HepG2 (cell line): ENCODE measurements around the gene SLC16A7. TPM values are rescaled to one million over a fixed set of nuclear protein-coding genes. Genes with fewer than 3 reads are reported as not detected.

ENCODE experiments used
- ATAC-seq: fragments of 200-7000 bp; cut with Tn5 transposase; 3 replicates; pipeline ENCODE4 v1.9.1; 2020; ENCODE audit warnings: mild to moderate bottlenecking, moderate library complexity
- BruUV-seq: library from RNA; stranded (reverse); fragments of 400-500 nt; replicated peaks from 2 replicates; lab custom pipeline; 2021; lab: Mats Ljungman, UMichigan
- CTCF ChIA-PET: fragments of 300-600 bp; formaldehyde crosslinking; extraction: SDS; loops from one replicate; lab custom pipeline; 2021; ENCODE audit warnings: low total read pairs, inconsistent platforms, low intra/inter-chr PET ratio; lab: Yijun Ruan, JAX
- POLR2A ChIA-PET: fragments of 350-600 bp; sonication (Branson Sonifier 250); formaldehyde crosslinking; loops from one replicate; lab custom pipeline; 2020; ENCODE audit warnings: antibody characterized with exemption, inconsistent platforms; lab: Yijun Ruan, JAX
- DNase-seq: peaks from one replicate; pipeline ENCODE4 v3.0.0-alpha.2; 2015; ENCODE audit warnings: low spot score
- FAIRE-seq: peaks from 3 replicates; lab custom pipeline; 2011; peaks lifted over from hg19 to GRCh38; lab: Jason Lieb, UNC
- H2AFZ ChIP-seq: one replicate; pipeline ENCODE4 v1.6.1; 2011; ENCODE audit warnings: low read length, inconsistent platforms
- H3K27ac ChIP-seq: fragments of 300-600 bp; 3 replicates; pipeline ENCODE4 v1.8.0; 2011; ENCODE audit warnings: mixed run types, mild to moderate bottlenecking, mixed read lengths, low read length, inconsistent platforms; ENCODE audit not compliant: insufficient read depth; ENCODE audit errors: extremely low read length
- H3K27me3 ChIP-seq, 2 experiments: fragments of 200-600 bp in 1 of 2; 2 replicates in 1 of 2; 3 replicates in 1 of 2; pipeline versions ENCODE4 v1.6.0 to v1.8.0; 2011; ENCODE audit warnings: low read length in 2 of 2, mild to moderate bottlenecking in 2 of 2, moderate library complexity in 2 of 2, inconsistent platforms in 1 of 2; ENCODE audit not compliant: insufficient read depth in 2 of 2, control insufficient read depth in 1 of 2
- H3K36me3 ChIP-seq, 2 experiments: fragments of 200-600 bp in 1 of 2; replicated peaks in 1 of 2; 2 replicates in 1 of 2; 3 replicates in 1 of 2; pipeline versions ENCODE4 v1.5.1 to v1.8.0; 2011; ENCODE audit warnings: low read length in 2 of 2, inconsistent platforms in 1 of 2; ENCODE audit not compliant: insufficient read depth in 2 of 2, control insufficient read depth in 1 of 2
- H3K4me1 ChIP-seq: 2 replicates; pipeline ENCODE4 v1.5.1; 2012; ENCODE audit warnings: low read length, inconsistent platforms; ENCODE audit not compliant: insufficient read depth
- H3K4me2 ChIP-seq: 2 replicates; pipeline ENCODE4 v1.6.0; 2011; ENCODE audit warnings: low read depth, low read length, inconsistent platforms
- H3K4me3 ChIP-seq, 3 experiments: fragments of 200-600 bp in 1 of 3; sonication (generic), shearing (Covaris generic) in 1 of 3; replicated peaks in 1 of 3; 2 replicates each; pipeline ENCODE4 v1.5.1; 2011 to 2016; ENCODE audit warnings: low read length in 3 of 3, inconsistent platforms in 2 of 3, low read depth in 2 of 3, mild to moderate bottlenecking in 2 of 3, control low read depth in 1 of 3, mixed read lengths in 1 of 3; ENCODE audit not compliant: insufficient read depth in 1 of 3
- H3K79me2 ChIP-seq: one replicate; pipeline ENCODE4 v1.6.1; 2011; ENCODE audit warnings: low read length, inconsistent platforms; ENCODE audit not compliant: insufficient read depth
- H3K9ac ChIP-seq: 2 replicates; pipeline ENCODE4 v1.6.0; 2011; ENCODE audit warnings: mild to moderate bottlenecking, low read depth, low read length, inconsistent platforms; ENCODE audit not compliant: insufficient read depth
- H3K9me3 ChIP-seq: 2 replicates; pipeline ENCODE4 v1.5.1; 2012; ENCODE audit warnings: mild to moderate bottlenecking, low read length
- H4K20me1 ChIP-seq: 2 replicates; pipeline ENCODE4 v1.6.0; 2011; ENCODE audit warnings: inconsistent platforms, mild to moderate bottlenecking, low read length, moderate library complexity; ENCODE audit not compliant: insufficient read depth
- BHLHE40 ChIP-seq: IDR thresholded peaks from 2 replicates; pipeline ENCODE4 v1.6.1; 2011; ENCODE audit warnings: low read length, improper control_type of control experiment
- CEBPB ChIP-seq: IDR thresholded peaks from 2 replicates; pipeline ENCODE4 v1.6.1; 2011; ENCODE audit warnings: low read depth, low read length, improper control_type of control experiment, borderline replicate concordance
- PRDM15 ChIP-seq: sonication (generic); formaldehyde crosslinking; IDR thresholded peaks from 2 replicates; pipeline ENCODE4 v1.4.0; 2020; ENCODE audit warnings: missing genetic modification reagents
- RXRB ChIP-seq: IDR thresholded peaks from 2 replicates; pipeline ENCODE4 v1.6.1; 2016; ENCODE audit warnings: borderline replicate concordance, missing genetic modification reagents, missing compliant biosample characterization
- WGBS: methylation state at CpG from one replicate; pipeline ENCODE4 v1.1.6; 2017; ENCODE audit warnings: low lambda C conversion rate; 5-methylcytosine and 5-hydroxymethylcytosine counted together
- in situ Hi-C: cut with HindIII; loops from 2 replicates; pipeline ENCODE4 v1.10.0; 2017; ENCODE audit warnings: low pct_unique_long_range_greater_than_20kb; ENCODE audit not compliant: extremely low pct_ligation_motif_present
- intact Hi-C: fragments of 100-400 bp; cut with micrococcal nuclease; formaldehyde crosslinking; loops from one replicate; pipeline ENCODE4 v1.10.0; 2022; ENCODE audit not compliant: unreplicated experiment
- polyA plus RNA-seq, 8 experiments: library from polyadenylated mRNA; depleted of rRNA in 3 of 8; stranded (reverse) in 7 of 8; unstranded in 1 of 8; fragments of >200 nt; fragmentation: Illumina TruSeq in 4 of 8; extraction: Trizol in 4 of 8; gene quantifications; 2 replicates each; pipeline versions ENCODE4 v1.2.1 to v1.2.3, GENCODE V29; 2011 to 2016; ENCODE audit warnings: low read depth in 4 of 8, missing spikeins in 1 of 8, mixed read lengths in 1 of 8; ENCODE audit not compliant: insufficient read depth in 1 of 8
- total RNA-seq, 5 experiments: library from RNA; depleted of rRNA; stranded (reverse); fragments of >200 nt; fragmentation: Illumina TruSeq; extraction: Trizol; gene quantifications; 2 replicates each; pipeline ENCODE4 v1.2.3, GENCODE V29; 2016; ENCODE audit warnings: low read depth in 1 of 5

The SLC16A7 gene
- total and polyA plus RNA-seq, 2 of the 13 experiments (the other 11 are each of a cell fraction or from before 2014, with no cell fraction given) = 1.3 to 1.6 TPM

DNA sequence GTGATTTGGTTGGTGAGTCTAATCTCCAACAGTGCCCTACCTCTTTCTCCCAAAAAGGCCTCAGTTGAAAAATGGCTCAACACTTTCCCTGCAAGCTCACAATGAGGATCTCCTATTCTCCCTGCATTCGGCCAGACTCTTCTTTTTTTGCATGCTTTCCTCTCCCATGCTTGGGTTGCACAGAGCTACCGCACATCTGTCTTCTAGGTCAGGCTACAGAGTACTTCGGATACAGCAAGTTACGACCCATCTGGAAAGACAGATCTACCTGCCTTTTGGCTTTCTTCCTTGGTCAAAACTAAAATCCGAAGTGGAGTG, 305 bp upstream of the SLC16A7 start:
- Histone ChIP-seq H3K27ac (no peak overlapping the region), H3K4me2 (peak overlapping the region; percentile 98), H3K4me3 (peak overlapping the region; percentile 38 to 71 (median 69)), H3K79me2 (no peaks in the 10 kb centered on the region), H3K27me3 (peaks cover 0 to 11% of the 10 kb centered on the region in 2 experiments; a peak in 1 of 5 replicates), H4K20me1 (no peaks in the 10 kb centered on the region), H3K9ac (peak overlapping the region; percentile 57), H3K9me3 (no peaks in the 10 kb centered on the region), H3K36me3 (no peaks in the 10 kb centered on the region), H2AFZ (peak overlapping the region; percentile 52), H3K4me1 (peaks cover 8% of the 10 kb centered on the region; the same call in 1 of the 2 replicates)
- POLR2A ChIA-PET = no interaction called here
- intact Hi-C loops = loop anchor here (10.0 kb wide), 1 partner anchor 209 kb away; no protein-coding TSS in a partner anchor
- in situ Hi-C loops = no loop called here
- CTCF ChIA-PET = no interaction called here
- DNase-seq = no peak
- ATAC-seq = no peak; the same call in 2 of the 3 replicates
- no peak for FAIRE-seq
- BruUV-seq = no TSS peak
- TF ChIP-seq PRDM15 (CRISPR knock-in tag) = peak; percentile 95
- TF ChIP-seq BHLHE40 = no peak
- WGBS = 2% methylated on average over 5 of the region's 5 CpGs

DNA sequence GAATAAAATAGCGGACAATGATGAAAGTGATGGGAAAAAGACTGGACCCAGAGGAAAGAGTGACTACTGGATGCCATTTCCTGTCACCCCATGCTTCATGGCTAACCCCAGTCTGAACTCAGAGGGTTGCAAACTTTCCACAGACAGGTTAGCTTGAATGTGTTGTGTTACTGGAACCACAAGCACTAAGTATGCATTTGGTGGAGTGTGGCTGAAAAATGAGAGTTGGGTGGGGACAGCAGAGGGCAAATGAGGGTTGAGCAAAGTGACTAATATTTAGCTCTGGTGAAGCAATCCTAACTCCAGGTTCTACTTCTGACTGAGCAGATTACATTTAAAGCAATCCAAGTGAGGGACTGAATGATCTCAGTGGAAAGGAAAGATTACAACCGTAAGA, 1.6 kb downstream of the SLC16A7 start:
- no peaks in the 10 kb centered on the region for H3K9me3 ChIP-seq
- DNase-seq (peak; percentile 16), FAIRE-seq (no peak), ATAC-seq (peak; percentile 12; the same call in 1 of the 3 replicates)
- intact Hi-C loops = loop anchor here (10.0 kb wide), 1 partner anchor 207 kb away; no protein-coding TSS in a partner anchor
- H2AFZ ChIP-seq = no peak overlapping the region
- no peak overlapping the region for H3K27ac ChIP-seq
- in situ Hi-C loops = no loop called here
- peaks cover 0 to 11% of the 10 kb centered on the region in 2 experiments; a peak in 1 of 5 replicates for H3K27me3 ChIP-seq
- peaks cover 8% of the 10 kb centered on the region; the same call in 1 of the 2 replicates for H3K4me1 ChIP-seq
- ChIA-PET POLR2A (no interaction called here), CTCF (no interaction called here)
- no peaks in the 10 kb centered on the region for H3K36me3 ChIP-seq
- TF ChIP-seq RXRB (no peak), CEBPB (peak; percentile 66; the same call in 1 of the 2 replicates)
- WGBS = 7% methylated on average over 2 of the region's 2 CpGs
- BruUV-seq = no TSS peak
- no peaks in the 10 kb centered on the region for H4K20me1 ChIP-seq
- H3K4me2 ChIP-seq = peak overlapping the region; percentile 98
- no peak overlapping the region; a peak in 1 of 6 replicates for H3K4me3 ChIP-seq
- no peak overlapping the region for H3K9ac ChIP-seq
- H3K79me2 ChIP-seq = no peaks in the 10 kb centered on the region
